Suppressor macrophage (primary cell): ENCODE measurements around the gene WNT1.
A peak's percentile ranks its signal among the peaks of the same experiment; 100 is the strongest.

Source experiments
- DNase-seq, 4 experiments: peaks; one replicate each; pipeline ENCODE4 v3.0.0-alpha.2; 2020 to 2022
- total RNA-seq, 17 experiments: gene quantifications; one replicate each; lab custom pipeline; 2026; ENCODE audit warnings: mixed read lengths in 6 of 17, inconsistent platforms in 3 of 17; lab: John Stamatoyannopoulos, UW

The WNT1 gene
- total RNA-seq: 0 to 4.8 (median 0.17) reads per million in 17 experiments

GRCh38 chr12:48978291-48978740, at the start of gene WNT1:
WNT1 (plus strand) TSS chr12:48978322; CDS start chr12:48978651, 329 bp downstream.
- no peak for DNase-seq

GRCh38 chr12:48929551-48929950, 48.6 kb upstream of the WNT1 start:
- no peak for DNase-seq

GRCh38 chr12:48930475-48930874, 47.6 kb upstream of the WNT1 start:
- DNase-seq: no peak

DNA sequence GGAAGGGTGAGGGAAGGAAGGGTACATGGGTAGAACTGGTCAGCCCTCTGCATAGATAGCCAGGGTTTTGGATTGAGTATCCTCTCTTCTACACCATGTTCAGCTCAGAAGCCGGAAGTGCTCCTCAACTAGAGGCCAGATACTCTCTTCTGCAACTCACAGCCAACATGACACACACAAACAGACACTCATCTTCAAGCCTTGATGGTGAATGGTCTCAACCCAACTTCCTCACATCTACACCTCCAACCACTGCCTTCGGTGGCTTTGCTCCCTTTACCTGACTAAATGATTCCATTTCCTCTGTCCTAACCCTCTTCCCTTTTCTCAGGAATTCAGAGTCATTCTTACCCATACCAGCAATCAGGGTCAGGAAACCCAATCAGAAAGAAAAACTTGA, 45.2 kb upstream of the WNT1 start:
- no peak for DNase-seq

DNA sequence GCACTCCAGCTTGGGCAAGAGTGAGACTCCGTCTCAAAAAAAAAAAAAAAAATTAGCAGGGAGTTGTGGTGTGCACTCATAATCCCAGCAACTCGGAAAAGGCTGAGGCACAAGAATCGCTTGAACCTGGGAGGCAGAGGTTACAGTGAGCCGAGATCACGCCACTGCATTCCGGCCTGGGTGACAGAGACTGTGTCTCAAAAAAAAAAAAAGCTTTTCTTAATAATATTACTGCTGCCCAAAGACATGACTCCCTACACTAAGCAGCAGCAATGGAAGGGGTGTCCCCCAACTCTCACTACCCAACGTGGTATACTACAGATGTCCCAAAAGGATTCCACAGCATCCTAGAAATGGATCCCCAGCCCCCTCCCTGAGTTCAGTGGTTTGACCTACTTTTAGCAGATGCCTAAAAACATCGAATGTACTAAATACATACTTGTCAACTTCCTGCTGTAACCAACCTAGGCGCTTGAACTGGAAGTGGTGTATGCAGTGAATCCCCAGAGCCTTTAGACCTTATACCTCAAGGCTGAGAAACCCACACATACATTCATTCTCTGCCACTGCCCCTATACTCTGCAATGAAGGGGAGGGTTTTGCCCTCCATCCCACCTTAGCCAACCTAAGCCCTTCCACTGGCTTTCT, 44.3 kb upstream of the WNT1 start:
- no peak for DNase-seq

GRCh38 chr12:48934312-48934706, 43.8 kb upstream of the WNT1 start:
- peak in 3 of 4 experiments; percentile 15 to 20 (median 18) for DNase-seq

DNA sequence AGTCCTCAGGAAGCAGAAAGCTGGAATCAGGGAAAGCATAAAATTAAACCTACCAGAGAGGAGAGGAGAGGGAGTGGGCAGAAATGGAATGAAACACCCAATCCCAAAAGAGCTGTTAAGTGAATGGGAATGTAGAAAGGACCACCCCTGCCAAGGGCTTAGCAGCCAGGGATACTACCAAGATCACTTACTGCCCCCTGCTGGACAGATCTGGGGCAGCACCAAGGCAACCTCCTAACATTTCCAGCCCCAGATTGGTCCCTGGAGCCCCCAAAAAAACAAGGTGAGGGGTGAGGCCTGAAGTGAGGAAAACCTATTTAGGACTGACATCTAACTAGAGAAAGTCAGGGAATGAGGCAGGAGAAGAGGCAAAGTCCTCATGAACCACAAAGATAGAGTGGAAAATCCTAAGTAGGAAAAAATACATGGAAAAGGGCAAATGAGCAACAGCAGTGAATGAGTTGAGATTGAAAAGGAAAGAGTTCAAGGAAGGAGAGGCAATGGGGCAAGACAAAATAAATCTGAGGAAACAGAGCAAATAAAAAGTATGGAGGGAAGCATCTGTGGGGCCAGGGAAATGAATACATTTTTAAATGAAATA, 41.6 kb upstream of the WNT1 start:
- peak; percentile 74 to 87 (median 82) for DNase-seq

- no peak for DNase-seq
Measured at GRCh38 chr12:48937170-48937569, 41.0 kb upstream of the WNT1 start.

- peak in 2 of 4 experiments; percentile 14 to 17 for DNase-seq
Measured at GRCh38 chr12:48938805-48939204, 39.3 kb upstream of the WNT1 start.

DNA sequence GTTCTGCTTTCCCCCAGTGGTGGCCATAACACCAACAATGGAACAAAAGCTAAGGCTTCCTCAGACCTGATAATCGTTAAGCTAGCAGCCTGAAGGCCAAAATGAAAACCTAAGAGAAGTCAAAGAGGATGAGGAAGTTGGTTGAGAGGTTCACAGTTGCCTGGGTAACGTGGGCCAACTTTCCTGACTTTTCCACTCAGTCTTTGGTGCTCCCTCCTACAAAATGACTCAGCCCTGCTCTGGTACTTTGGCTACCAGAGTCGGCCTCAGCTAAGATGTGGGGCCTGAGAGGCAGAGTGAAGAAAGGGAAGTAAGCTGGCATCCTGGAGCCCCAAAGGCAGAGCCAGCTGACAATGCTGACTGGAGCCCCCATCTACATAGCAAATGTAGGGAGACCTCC, 37.9 kb upstream of the WNT1 start:
- DNase-seq: peak; percentile 72 to 86 (median 75)

DNA sequence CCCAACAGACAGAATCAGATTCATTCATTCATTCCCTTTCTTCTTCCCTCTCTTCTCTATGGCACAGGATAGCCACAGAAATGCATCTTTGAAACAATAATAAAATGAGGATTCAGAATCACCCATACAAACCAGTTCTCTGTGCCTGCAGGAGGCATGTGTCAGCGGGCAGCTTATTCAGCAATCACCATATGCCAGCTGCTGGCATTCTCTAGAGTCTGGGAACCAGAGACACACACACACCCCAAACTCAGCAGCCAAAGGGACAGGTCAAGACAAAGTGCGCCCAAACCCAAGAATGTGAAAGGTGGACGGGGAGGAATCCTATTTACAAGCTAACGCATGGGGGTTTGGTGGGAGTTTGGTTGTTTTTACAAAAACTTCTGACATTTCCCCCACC, 34.9 kb upstream of the WNT1 start:
- no peak for DNase-seq

DNA sequence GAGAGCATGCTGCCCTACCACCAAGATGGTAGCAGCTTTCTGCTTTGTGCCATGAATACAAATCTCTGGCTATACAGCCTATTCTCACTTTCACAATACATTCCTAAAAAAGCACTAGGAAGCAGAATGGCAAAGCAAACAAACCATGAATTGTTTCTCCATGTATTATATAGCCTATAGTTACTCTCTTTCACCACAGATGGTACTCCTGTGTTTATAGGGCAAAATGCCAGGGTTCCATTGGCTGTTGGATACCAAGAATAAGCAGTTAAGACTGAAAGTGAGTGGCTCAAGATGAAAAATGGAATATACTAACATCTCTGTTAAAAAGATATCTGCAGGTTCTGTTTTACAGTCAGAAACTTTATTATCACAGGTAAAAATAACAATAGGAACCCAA, 31.9 kb upstream of the WNT1 start:
- DNase-seq: no peak

- no peak for DNase-seq
Measured at GRCh38 chr12:48946943-48947342, 31.2 kb upstream of the WNT1 start.

DNA sequence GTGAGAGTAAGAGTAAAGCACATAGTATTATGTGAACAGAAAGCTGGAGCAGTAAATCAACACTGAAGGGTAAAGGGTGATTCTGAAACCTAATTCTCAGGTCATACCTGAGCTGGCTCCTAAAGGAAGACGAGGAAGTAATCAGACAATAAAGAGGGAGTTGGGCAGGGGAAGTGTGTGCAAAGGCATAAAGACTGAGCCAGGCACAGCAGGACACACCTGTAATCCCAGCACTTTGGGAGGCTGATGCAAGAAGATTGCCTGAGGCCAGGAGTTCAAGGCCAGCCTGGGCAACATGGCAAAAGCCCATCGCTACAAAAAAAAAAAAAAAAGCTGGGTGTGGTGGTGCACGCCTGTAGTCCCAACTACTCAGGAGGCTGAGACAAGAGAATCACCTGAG, 30.4 kb upstream of the WNT1 start:
- no peak for DNase-seq

- no peak for DNase-seq
Measured at GRCh38 chr12:48952691-48953090, 25.4 kb upstream of the WNT1 start.

GRCh38 chr12:48954061-48954460, 24.1 kb upstream of the WNT1 start:
- DNase-seq: no peak

GRCh38 chr12:48954841-48955501, 23.2 kb upstream of the WNT1 start:
- peak in 3 of 4 experiments; percentile 52 to 82 (median 70) for DNase-seq

DNA sequence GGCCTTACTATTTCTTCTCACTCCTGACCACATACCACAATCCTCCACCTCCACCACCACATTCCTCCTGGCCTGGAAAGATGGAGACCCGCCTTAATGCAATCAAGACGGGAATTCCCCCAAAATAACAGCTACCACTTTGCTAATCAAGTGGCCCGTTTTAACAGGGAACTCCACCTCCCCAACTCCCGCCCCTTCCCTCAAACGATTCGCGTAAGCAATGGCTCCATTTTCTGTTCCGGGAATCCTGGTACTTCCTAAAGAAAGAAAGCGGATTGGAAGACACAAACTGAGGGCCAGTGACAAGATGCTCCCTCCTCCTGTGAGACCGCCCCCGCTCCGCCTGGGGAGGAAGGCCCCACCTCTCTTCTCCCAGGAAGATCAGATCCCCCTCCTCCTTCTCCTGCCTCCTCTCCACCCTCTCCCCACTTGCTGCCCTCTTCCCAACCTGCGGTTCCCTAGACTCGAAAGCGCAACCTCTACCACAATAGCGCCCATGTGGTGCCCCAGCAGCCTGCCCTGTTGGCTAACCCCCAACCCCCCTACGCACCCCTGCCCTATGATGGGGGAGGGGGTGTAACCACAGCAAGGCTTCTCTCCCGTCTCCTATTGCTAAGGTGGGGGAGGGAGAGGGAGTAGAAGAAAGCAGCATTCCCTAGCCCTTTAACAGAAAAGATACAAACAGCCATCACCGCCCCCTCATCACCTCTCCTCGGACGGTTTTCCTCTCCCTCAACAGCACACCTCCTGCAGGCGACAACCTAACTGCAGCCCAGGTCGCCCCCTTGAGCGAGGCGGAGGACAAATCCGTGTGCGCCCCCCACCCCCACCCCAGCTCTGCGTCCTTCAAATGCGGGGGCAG, 21.6 kb upstream of the WNT1 start:
- peak; percentile 92 to 96 (median 94) for DNase-seq

GRCh38 chr12:48957141-48958048, 20.7 kb upstream of the WNT1 start, which contains the start of gene ARF3:
ARF3 (minus strand) TSS chr12:48957487; CDS start chr12:48941095, 16,392 bp downstream.
- DNase-seq: peak; percentile 94 to 98 (median 96)

DNA sequence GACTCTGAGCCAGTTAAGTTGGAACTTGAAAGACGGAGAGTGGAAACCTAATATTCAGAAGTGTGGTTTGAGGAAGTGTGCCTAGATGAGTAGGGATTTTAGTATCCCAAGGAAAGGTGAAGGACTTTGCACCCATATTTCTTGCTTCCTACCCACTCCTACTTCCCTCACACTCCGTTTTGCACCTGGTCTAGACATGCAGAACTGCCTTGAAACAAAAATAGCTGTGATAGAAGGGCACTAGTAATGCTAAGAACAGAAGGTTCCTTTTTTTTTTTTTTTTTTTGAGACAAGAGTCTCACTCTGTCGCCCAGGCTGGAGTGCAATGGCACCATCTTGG, 20.1 kb upstream of the WNT1 start:
- DNase-seq: peak in 1 of 4 experiments; percentile 18

DNA sequence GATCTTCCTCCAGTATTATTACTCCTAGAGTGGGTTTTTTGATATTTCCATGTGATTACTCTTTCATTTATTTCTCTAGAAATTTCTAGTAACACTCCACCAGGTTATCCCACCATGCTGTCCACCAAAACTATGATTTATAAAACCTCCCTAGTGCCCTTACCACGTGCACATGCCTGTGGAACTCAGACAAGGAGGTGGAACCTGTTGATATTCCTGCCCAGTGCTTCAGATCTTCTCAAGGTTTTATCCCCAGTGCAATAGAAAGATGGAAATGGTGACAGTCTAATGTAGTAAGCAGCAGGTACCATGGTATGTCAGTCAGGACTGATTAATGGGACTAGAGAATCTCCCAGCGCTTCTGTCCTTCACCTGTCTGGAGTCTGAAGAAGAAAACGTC, 17.3 kb upstream of the WNT1 start:
- DNase-seq: no peak

DNA sequence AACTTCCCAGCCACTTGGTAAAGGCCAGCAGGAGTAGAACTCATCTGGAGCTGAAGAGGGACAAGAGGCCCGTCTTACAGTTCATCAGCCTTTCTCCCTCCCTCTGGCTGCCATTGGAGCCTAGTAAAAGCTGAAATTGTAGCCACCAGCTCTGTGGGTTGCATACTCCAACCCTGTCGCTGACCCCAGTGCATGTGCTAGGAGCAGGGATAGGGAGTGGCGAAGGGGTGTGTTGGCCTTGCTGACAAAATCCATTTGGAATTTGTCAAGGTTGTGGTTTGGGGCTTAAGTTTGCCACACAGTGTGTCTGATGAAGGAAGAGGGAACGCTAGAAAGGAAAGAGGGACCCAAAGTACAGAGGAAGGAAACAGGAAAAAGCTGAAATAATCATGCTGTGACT, 16.8 kb upstream of the WNT1 start:
- DNase-seq: no peak
